H1 (cell line): ENCODE measurements around the gene ZNF226. TPM values are rescaled to one million over a fixed set of nuclear protein-coding genes. Genes with fewer than 3 reads are reported as not detected.

Experiments used
- CBX8 ChIP-seq: fragments of 300-800, 300-1000 bp; sonication (generic); IDR thresholded peaks from 2 replicates; pipeline ENCODE4 v1.7.1; 2016; ENCODE audit warnings: low read depth, low read length, borderline replicate concordance
- EZH2 ChIP-seq: fragments of 200-600 bp; sonication (generic); IDR thresholded peaks from 2 replicates; pipeline ENCODE4 v1.7.1; 2012; ENCODE audit warnings: low read depth, mild to moderate bottlenecking, moderate library complexity, low read length, inconsistent platforms; ENCODE audit not compliant: severe bottlenecking
- TEAD4 ChIP-seq: IDR thresholded peaks from 2 replicates; pipeline ENCODE4 v1.6.1; 2012; ENCODE audit warnings: low read depth, low read length, inconsistent platforms, mixed read lengths
- polyA plus RNA-seq, 7 experiments: library from polyadenylated mRNA; depleted of rRNA in 3 of 7; stranded (reverse) in 5 of 7; unstranded in 2 of 7; fragments of >200 nt in 5 of 7; fragments of 200-250 nt in 2 of 7; gene quantifications; 1 replicate in 5 of 7; 2 replicates in 1 of 7; 4 replicates in 1 of 7; pipeline versions ENCODE4 v1.2.1 to v1.2.3, GENCODE V29; 2011 to 2013; ENCODE audit warnings: missing spikeins in 2 of 7, mixed read lengths in 2 of 7
- total RNA-seq: library from RNA; stranded (reverse); fragmentation: NEBNext Ultra II Directional; extraction: Animal tissue kit (Norgen Biotek cat#: 25700); gene quantifications from 2 replicates; pipeline ENCODE4 v1.2.1, GENCODE V29; 2021

The ZNF226 gene
- total and polyA plus RNA-seq, 2 of the 8 experiments (the other 6 are each of a cell fraction or from before 2014, with no cell fraction given), result 4.1 to 18.3 TPM

DNA sequence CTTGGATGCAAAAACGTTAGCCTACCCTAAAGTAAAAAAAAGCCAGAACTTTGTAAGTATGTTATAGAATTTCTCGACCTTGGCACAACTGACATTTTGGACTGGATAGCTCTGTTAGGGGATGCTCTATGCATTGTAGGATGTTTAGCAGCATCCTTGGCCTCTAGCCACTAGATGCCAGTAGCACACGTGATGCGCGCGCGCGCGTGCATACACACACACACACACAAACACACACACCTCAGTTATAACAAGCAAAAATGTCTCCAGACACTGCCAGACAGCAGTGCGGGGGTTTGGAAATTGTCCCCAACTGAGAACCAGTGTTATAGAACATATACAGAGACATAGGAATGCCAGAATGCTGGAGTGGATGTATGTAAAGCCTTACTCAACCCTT is 17.2 kb downstream of the ZNF226 start (continued):
- TF ChIP-seq TEAD4 (no peak), EZH2 (no peak), CBX8 (no peak)
